HG03460 (cell line): ENCODE measurements around the gene BARHL1.

Experiments used
- ATAC-seq: cut with Tn5 transposase; IDR thresholded peaks from one replicate; pipeline ENCODE4 v1.9.1; 2021; ENCODE audit not compliant: unreplicated experiment

The BARHL1 gene

DNA sequence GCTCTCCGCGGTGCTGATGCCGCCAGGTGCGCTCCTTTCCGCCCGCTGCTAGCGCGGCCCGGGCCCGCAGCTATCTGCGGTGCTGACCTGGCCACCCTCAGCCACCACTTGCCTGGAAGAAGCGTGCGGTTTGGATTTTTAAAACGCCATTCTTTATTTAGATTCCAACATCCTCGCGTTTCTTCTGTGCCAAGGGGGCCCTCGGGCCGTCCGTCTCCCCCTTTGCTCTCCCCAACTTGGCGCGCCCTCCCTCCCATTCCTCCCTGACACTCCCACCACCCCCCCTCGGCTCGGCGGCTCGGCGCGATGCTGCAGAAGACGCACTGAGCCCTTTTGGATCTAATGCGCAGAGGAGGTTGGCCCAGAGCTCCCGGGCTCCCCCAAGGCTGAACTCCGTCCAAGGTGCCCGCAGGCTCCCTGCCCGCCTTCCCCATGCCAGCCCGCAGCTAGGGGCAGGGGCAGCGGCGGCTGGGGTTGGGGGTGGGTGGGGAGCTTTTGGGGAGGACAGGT lies at the start of gene BARHL1:
TSS of gene BARHL1 (plus strand) at position 331 of the 510 bp plus-strand sequence. CDS start 192 bp downstream, outside the sequence.
- no peak for ATAC-seq

DNA sequence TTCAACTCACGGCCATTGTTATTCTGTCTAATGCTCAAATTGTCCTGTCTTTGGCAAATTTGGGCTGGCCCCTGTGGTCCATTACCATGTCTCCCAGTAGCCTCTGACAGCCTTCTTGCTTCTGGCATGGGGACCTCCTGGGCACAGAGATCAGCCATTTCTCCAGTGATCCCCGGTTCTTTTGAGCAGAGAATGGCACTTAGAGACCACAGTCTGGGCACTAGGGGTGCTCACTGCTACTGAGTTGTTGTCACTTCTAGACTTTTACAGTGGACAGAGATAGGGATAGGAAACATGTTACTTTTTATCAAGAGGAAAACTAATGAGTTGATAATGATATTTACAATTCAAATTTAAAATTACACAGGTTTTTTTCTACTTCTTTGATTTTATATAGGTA lies 47.6 kb upstream of the BARHL1 start:
- no peak for ATAC-seq

DNA sequence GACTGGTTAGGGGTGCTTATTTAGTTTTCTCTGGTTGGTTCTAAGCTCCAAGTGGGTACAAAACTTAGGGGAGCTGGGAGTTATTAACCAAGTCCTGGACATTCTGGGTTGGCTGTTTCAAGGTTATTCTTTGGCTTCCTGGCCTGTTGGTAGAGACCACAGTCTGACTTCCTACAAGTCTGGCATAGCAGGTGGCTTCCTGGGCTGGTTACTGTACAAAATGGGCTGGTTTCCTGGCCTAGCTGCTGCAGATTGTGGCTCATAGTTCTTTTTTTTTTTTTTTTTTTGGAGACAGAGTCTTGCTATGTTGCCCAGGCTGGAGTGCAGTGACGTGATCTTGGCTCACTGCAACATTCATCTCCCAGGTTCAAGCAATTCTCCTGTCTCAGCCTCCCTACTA lies 46.3 kb upstream of the BARHL1 start:
- no peak for ATAC-seq

DNA sequence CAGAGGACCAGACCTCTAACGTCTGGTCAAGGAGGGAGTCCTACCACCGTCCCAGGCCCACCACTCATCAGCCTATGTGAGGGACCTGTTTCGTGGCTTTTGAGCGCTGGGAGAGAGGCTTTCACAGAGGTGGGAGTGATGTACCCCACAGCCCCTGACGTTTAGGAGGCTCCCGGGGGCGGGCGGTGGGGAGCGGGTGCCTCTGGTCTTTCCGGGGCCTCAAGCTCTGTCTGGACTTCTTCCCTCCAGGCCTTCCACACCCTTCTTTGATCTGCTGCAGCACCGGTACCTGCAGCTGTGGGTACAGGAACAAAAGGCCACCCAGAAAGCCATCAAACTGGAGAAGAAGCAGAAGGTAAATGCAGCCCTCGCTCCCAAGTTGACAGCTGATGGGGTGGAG lies 45.1 kb upstream of the BARHL1 start:
- ATAC-seq: no peak

DNA sequence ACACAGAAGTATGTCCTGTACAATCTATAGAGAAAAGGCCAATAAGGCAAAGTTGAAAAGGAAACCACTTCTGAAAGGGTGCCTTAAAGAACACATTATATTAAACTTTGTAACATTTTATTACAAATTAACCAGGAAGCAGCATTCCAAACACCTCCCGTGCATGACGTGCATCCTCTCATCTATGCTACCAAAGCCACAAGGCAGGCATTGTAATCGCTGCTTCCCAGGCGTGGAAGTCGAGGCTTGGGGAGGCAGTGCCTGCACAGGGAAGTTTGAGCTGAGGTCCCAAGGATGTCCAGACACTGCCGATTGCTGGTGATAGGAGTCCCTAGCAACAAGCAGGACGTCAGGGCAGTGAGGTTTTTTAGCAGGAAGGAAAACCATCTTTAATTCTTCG lies 44.3 kb upstream of the BARHL1 start:
- ATAC-seq: no peak

DNA sequence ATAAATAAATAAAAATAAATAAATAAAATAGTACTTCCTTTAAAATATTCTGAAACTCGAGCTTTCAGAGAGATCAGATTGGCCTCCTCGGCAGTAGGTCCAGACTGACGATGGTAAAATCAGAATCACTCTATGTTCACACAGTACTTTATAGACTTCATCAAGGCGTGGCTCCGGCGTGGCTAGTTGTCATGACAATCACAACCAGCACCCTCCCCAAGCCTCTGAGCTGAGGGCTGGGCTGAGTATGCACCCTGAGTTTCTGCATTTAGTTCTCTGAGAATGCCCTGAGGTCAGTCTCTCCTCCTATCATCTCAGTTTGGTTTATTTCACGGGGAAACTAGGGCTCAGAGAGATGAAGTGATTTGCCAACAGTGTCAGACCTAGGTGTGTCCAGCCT lies 43.3 kb upstream of the BARHL1 start:
- no peak for ATAC-seq

DNA sequence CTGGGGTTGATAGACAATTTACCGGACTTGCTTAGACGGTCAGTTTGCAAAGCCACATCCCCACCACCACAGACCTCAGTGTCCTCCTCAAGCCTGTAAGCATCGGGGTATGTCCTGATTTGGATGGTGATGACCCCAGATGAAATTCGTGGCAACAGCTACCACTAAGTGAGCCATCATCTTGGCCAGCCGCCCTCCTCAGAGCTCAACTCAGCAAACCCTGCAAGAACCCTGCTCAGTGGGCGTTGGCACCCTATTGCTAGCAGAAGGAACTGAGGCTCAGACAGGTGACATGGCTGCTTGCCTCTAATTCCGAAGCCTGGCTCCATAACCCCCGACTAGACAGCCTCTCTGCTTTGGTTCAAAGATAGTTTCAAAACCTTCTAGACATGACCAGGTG lies 41.4 kb upstream of the BARHL1 start:
- no peak for ATAC-seq

DNA sequence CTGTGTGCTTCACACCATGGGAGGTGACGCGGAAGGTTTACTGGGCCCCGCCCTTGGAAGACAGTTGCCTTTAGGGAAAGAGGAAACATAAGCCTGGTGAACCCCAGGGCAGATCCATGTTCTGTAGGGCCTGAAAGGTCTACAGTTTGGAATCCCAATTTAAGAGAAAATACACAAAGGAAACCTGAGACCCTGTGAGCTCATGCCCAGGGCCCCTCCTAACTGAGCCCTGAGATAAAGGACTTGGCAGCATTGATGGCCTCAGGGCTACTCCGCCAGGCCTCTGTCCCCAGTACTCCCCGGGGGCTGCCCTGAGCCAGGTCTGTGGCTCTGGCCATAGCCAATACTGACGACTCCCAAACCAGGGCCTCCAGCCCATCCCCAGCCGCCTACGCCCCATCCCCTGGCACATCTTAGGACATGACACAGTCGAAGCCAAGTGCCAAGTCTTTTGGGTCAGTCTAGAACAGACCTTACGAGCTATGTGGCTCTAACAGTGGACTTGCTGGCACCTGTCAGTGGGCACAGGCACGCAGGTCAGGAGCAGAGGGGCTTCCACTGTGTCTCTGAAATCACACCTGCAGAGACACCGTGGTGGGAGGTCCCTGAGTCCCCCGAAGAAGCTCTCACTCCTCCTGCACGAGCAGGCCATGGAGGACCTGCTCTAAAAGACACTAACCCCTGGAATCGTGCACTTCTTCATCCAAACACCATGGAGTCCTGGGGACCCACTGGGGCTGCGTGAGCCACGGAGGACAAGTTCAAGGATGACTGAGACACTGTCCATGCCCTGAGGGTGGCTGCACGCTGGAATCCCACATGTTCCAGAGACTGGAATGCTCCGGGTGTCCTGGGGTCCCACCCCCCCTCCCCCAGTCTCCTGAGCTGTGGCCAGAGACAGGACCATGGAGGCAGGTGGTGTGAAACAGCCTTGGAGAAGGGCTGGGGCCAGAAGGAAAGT lies 40.3 kb upstream of the BARHL1 start:
- no peak for ATAC-seq

DNA sequence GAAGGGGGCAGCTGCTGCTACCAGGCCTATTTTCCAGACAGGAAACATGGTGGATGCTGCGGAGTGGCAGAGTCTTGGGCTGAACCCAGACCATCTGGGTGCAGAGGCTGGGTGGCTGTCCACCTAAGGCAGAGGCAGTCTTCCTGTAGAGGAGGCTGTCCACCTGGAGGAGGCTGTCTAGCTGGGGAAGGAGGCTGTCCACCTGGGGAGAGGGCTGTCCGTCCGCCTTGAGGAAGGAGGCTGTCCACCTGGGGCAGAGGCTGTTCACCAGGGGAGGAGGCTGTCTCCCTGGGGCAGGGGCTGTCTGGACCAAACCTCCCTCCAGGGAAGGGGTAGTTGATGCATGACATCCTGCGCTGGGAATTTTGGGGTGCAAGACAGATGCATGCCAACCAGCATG lies 39.2 kb upstream of the BARHL1 start:
- ATAC-seq: no peak

DNA sequence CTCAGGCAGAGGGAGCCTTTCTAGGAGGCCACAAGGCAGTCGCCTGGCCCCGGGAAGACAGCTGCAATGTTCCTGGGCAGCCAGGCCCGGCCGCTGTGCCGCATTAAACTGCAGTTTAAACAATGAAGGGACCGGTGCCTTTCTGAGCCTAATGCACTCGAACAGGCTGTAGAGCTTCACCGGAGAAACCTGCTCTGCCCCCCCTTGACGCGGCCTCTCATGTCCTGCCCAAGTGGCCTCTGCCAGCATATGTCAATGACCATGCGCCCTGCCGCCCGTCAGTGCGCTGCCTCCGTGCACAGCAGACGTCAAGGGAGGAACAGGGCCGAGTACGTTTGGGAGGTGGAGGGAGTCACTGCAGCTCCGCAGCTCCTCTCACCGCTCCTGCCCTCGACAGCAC lies 38.4 kb upstream of the BARHL1 start:
- ATAC-seq: no peak

DNA sequence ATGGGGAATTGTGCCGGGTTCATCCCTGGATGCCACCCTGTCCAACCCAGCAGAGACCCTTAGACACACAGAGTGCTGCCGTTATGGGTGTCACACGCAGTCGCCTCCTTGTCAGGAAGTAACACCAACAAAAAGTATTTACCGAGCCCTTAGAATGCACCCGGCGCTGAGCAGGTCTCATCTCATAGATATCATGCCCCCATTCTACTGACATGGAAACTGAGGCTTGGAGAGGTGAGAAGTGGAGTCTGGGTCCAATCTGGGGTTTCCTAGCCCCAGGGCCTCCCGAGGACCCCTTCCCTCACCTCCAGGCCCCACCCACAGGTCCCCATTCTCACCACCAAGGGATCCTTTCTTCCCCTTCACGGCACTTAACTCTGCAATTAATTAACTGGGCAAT lies 36.8 kb upstream of the BARHL1 start:
- ATAC-seq: no peak

DNA sequence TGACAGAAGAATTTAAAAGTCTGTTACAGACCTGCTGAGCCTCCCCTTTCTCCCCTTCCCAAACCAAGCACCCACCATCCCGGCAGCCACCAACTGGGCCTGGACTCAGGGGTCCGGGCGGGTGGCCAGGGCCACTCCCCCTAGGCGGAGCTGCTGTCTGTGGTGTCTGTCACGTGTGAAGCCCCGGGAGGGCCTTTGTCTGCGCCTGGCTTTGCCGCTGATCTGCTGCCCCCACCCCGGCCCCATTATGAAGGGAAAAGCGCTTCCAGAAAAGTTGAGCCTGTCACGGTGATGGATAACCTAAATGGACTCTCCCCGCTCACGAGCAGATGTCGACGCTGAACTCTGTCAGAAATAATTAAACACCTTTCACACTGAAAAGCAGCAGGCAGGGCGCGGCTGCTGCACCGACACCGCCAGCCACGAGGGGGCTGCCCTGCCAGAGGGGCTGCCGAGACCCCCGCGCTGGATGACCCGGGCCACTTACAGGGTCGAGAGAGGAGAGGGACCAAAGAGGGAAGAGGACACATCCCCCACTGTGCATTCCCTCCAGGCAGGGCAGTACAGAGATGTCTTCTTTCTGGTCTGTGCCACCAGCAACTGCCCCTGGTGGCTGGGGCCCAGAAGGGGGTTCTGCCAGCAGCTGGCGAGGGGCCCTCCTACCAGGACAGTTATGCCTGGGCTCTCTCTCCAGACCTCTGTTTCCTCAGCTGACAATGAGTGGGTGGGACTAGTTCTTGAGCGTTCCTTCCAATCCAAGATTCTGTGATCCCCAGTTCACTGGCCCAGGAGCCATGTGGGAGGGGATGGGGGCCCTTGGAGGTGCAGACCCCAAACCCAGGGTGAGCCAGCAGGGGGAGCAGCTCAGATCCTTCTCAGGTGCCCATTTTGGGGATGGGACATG lies 36.0 kb upstream of the BARHL1 start:
- no peak for ATAC-seq

DNA sequence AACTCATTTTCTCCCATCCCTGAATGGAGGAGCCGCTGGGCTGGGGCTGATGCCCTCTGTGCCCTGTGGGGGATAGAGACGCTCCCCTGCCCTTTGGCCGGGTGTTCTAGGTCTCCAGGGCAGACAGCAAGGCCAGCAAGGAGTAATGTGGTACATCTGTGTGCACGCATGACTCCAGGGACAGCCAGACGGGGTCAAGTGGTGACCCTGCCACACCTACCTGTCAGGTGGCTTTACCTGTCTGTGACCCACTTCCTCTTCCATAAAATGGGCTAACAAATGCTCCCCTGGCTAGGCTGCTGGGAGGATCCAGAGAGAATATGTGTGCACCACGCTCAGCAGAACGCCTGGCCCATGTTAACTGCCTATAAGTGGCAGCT lies 35.4 kb upstream of the BARHL1 start:
- ATAC-seq: no peak

DNA sequence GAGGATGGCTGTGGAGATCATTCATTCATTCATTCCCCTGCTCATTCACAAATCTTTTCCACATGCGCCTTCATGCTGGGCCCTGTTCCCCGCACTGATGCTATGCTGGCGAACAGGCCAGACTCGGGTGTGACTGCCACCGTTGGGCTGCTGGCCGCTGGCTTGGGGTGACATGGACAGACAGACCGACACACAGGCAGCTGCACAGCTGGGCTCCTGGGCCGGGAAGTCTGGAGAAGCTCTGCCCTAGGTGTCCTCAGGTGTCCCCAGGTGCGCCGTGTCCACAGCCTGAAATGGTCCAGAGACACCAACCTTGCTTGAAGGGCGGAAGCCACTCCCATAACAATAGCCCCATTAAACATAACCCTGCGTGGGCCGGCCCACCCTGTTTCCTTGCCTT lies 35.0 kb upstream of the BARHL1 start:
- ATAC-seq: no peak

DNA sequence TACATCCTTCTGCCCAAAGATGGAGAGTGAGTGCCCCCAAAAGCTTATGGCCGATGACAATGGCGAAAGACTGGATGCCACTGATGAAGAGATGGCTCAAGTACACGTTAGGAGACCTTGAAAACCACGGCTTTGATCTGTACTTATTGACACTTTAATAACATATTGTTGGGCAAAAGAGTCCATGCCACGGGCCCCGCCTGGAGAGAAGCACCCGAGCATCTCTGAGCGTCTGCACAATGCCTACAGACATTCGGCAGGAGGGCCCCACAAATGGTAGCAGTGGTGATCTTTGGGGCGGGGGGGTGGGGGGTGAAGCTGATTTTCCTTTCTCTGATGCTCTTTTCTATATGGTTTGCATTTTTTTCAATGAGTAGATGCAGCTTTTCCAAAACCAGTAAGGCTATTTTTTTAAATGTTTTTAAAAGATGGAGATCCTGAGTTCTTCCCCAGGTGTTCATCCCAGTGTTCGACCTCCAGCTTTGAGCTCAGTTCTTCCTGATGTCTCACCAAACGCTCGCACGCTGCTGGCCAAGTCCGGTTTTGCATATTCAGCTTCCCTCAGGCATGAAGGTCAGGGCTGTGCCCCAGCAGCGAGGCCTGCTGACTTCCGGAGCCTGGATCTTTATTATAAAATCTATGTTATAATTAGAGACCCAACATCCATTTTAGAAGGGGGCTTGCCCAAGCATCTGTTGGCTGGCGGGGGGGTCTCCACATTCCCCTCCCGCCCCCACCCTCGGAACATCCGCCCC lies 34.3 kb upstream of the BARHL1 start:
- no peak for ATAC-seq

DNA sequence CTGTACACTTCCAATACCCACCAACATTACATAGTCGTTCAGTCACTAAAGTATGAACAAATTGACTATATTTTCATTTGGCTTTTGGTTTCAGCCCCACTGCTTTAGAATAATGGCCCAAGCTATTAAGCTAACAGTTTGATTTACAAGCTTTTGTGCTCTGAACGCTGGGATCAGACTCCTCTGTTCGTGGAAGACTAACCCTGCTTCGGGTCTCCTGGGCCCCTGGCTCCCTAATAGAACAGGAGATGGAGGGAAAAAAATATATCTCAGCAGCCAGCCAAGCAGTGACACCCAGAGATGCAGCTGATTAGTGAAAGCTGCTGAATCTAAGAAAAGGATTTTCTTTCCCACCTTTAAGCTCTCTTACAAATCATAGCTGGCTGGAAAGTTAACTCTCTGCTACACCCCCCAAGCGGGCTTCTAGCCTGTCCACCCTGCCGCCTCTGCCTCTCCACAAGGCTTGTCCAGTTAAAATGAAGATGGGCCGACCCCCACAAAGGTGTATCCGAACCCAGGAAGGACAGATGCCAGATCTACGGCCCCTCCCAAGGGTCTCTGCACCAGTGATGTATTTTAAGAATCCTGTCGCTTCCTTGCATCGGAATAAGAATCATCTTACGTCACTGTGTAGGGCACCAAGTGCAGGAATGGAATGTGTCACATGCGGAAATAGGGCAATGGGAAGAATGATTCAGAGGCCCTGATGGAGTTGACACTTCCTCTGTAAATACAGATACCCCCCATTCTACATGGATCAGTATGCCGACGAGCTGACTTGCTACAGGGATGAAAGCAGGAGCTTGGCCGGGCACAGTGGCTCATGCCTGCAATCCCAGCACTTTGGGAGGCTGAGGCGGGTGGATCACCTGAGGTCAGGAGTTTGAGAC lies 33.4 kb upstream of the BARHL1 start:
- ATAC-seq: no peak

DNA sequence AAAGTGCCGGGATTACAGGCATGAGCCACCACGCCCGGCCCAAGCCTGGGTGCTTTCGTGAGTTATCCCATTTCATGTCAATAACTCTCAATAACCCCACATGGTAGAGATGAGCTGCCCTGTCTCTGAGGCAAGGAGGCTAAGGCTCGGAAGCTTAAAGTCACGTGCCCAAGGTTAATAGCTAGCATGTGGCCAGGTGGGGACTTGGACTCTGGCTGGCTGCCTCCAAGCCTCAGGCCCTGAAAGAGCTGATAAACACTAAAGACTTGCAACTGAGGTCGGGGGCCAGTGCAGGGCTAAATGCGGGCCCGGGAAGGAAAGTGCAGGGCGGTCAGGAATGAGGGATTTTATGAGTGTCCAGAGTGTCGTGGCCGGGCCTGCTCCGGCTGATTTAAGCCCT lies 30.9 kb upstream of the BARHL1 start:
- ATAC-seq: no peak

DNA sequence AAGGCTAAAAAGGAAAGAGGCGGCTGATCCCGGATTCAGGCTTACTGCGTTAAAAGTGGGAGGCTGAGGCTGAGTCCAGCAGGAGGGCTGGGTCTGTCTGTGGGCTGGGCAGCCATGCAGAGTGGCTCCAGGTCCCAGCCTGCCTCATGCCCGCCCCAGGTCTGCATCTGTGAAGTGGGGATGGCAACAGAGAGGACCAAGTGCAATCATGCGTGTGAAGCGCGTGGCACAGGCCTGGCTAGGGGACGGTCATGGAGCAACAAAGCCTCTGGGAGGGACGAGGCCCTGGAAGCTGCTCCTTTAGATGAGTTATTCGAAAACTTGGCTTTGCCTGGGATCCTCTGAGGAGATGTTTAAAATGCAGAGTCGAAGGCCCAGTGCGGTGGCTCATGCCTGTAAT lies 30.4 kb upstream of the BARHL1 start:
- ATAC-seq: no peak

DNA sequence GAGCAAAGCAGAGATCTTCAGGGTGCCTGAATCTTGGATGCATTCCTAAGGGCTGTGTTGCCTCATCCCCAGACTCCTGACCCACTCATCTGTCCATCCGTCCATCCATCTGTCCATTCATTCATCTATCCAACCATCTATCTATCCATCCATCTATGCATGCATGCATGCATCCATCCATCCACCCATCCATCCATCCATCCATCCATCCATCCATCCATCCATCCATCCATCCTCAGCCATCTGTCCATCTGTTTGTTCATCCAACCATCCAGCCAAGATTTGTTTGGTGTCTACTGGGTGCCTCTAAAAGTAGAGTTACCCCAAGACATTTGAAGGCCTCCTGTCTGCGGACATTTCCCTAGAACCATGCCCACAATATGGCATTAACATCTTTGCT lies 27.7 kb upstream of the BARHL1 start:
- no peak for ATAC-seq

DNA sequence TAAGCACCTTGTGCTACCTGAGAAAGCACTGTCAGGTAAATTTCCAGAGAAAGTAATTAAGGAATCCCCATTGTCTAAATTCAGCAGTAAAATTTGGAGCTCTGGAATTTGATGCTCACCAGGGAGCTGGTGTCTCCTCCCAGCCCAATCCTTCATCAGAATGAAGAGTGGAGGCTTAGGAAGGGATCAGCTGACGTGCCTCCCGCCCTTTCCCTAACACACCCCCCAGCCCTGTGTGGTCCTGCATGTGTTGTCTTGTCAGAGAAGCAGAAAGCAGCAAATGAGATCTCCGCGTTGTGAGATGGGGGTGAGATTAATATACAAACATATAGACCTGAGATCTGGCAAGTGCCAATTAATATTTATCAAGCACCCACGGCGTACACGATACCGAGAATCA lies 26.9 kb upstream of the BARHL1 start:
- no peak for ATAC-seq
